Measurements from ENCODE around the gene EXTL1. TPM values are rescaled to one million over a fixed set of nuclear protein-coding genes. Genes with fewer than 3 reads are reported as not detected.

EXTL1 gene
- total RNA-seq, 1 donor from 2014 or later, result not detected

- DNase-seq (ENCODE audit: low read depth in 2 of 2), result peak; percentile 99 to 100
Observed at GRCh38 chr1:25997828-25998761, 23.5 kb upstream of the EXTL1 start, which contains the start of gene PAFAH2. Gene PAFAH2 (minus strand): TSS chr1:25998063. CDS start chr1:25990816, 7,247 bp downstream.

- no peak for DNase-seq (ENCODE audit: low read depth in 2 of 2)
Observed at GRCh38 chr1:25999041-25999800, 22.4 kb upstream of the EXTL1 start.

GRCh38 chr1:26003262-26003661, 18.3 kb upstream of the EXTL1 start:
- DNase-seq (ENCODE audit: low read depth in 2 of 2), result no peak

- no peak for DNase-seq (ENCODE audit: low read depth in 2 of 2)
Observed at GRCh38 chr1:26003756-26004155, 17.8 kb upstream of the EXTL1 start.

GRCh38 chr1:26005434-26006105, 16.0 kb upstream of the EXTL1 start:
- DNase-seq (ENCODE audit: low read depth in 2 of 2), result no peak

- DNase-seq (ENCODE audit: low read depth in 2 of 2), result no peak
Observed at GRCh38 chr1:26006710-26007109, 14.9 kb upstream of the EXTL1 start.

GRCh38 chr1:26009796-26010447, 11.7 kb upstream of the EXTL1 start:
- peak in 1 of 2 donors; percentile 34 for DNase-seq (ENCODE audit: low read depth in 2 of 2)

GRCh38 chr1:26010825-26011224, 10.8 kb upstream of the EXTL1 start:
- DNase-seq (ENCODE audit: low read depth in 2 of 2), result no peak

- no peak for DNase-seq (ENCODE audit: low read depth in 2 of 2)
Observed at GRCh38 chr1:26012864-26013263, 8.7 kb upstream of the EXTL1 start.

GRCh38 chr1:26014179-26014578, 7.4 kb upstream of the EXTL1 start:
- DNase-seq (ENCODE audit: low read depth in 2 of 2), result no peak

- DNase-seq (ENCODE audit: low read depth in 2 of 2), result no peak
Observed at GRCh38 chr1:26015358-26015757, 6.2 kb upstream of the EXTL1 start.

GRCh38 chr1:26016258-26016952, 5.2 kb upstream of the EXTL1 start:
- DNase-seq (ENCODE audit: low read depth in 2 of 2), result no peak

- no peak for DNase-seq (ENCODE audit: low read depth in 2 of 2)
Observed at GRCh38 chr1:26016953-26017545, 4.5 kb upstream of the EXTL1 start.

- DNase-seq (ENCODE audit: low read depth in 2 of 2), result no peak
Observed at GRCh38 chr1:26017606-26018005, 4.0 kb upstream of the EXTL1 start.

GRCh38 chr1:26019641-26020315, 1.8 kb upstream of the EXTL1 start:
- DNase-seq (ENCODE audit: low read depth in 2 of 2), result no peak

- DNase-seq (ENCODE audit: low read depth in 2 of 2), result no peak
Observed at GRCh38 chr1:26020330-26020768, 1.2 kb upstream of the EXTL1 start.

GRCh38 chr1:26020941-26021646, 481 bp upstream of the EXTL1 start:
- no peak for DNase-seq (ENCODE audit: low read depth in 2 of 2)

GRCh38 chr1:26022404-26022779, 817 bp downstream of the EXTL1 start:
- DNase-seq (ENCODE audit: low read depth in 2 of 2), result no peak

GRCh38 chr1:26023009-26023408, 1.4 kb downstream of the EXTL1 start:
- DNase-seq (ENCODE audit: low read depth in 2 of 2), result no peak
